Diencephalon (tissue), 1 donor: ENCODE results near the gene DLL3. TPM values are rescaled to one million over a fixed set of nuclear protein-coding genes. Genes with fewer than 3 reads are reported as not detected.

Experiments used
- total RNA-seq: library from RNA; depleted of rRNA; stranded (reverse); fragments of >200 nt; gene quantifications from one replicate; pipeline ENCODE4 v1.2.3, GENCODE V29; 2014

Gene DLL3
- total RNA-seq, result 17.5 TPM

GRCh38 chr19:39498798-39499642 is at the start of gene DLL3:
TSS of gene DLL3 (plus strand) at chr19:39498947. CDS start at chr19:39498975, 28 bp downstream.

GRCh38 chr19:39480337-39481228 is 18.2 kb upstream of the DLL3 start, which contains the start of gene TIMM50:
TSS of gene TIMM50 (plus strand) at chr19:39480838. CDS start at chr19:39480854, 16 bp downstream.

GRCh38 chr19:39514840-39515550 is 16.2 kb downstream of the DLL3 start, which contains the start of gene SELENOV:
TSS of gene SELENOV (plus strand) at chr19:39515139. CDS start at chr19:39515213, 74 bp downstream.

GRCh38 chr19:39532233-39533002 is 33.7 kb downstream of the DLL3 start, which contains the start of gene EID2B:
TSS of gene EID2B (minus strand) at chr19:39532852. CDS start at chr19:39532802, 50 bp downstream.

GRCh38 chr19:39539518-39540332 is 41.0 kb downstream of the DLL3 start, which contains the start of gene EID2:
TSS of gene EID2 (minus strand) at chr19:39540161. CDS start at chr19:39540079, 82 bp downstream.

Other genes with a start within 250 kb of the DLL3 start
- gene IFNL2, start 230.6 kb upstream of the DLL3 start, total RNA-seq, result not detected
- gene IFNL1, start 202.5 kb upstream of the DLL3 start, total RNA-seq, result not detected
- 10.6 TPM for gene LRFN1, start 178.1 kb upstream of the DLL3 start, total RNA-seq
- 3.5 TPM for gene GMFG, start 162.9 kb upstream of the DLL3 start, total RNA-seq
- gene SAMD4B, start 156.5 kb upstream of the DLL3 start, total RNA-seq, result 23.1 TPM
- 31.4 TPM for gene PAF1, start 107.8 kb upstream of the DLL3 start, total RNA-seq
- 24.5 TPM for gene MED29, start 107.6 kb upstream of the DLL3 start, total RNA-seq
- 1.8 TPM for gene ZFP36, start 92.1 kb upstream of the DLL3 start, total RNA-seq
- gene PLEKHG2, start 86.3 kb upstream of the DLL3 start, total RNA-seq, result 19.8 TPM
- gene RPS16, start 63.0 kb upstream of the DLL3 start, total RNA-seq, result 146 TPM
- 54.4 TPM for gene SUPT5H, start 53.4 kb upstream of the DLL3 start, total RNA-seq
- 48.9 TPM for gene TIMM50, start 18.1 kb upstream of the DLL3 start, total RNA-seq
- gene SELENOV, start 16.2 kb downstream of the DLL3 start, total RNA-seq, result not detected
- 23.1 TPM for gene EID2B, start 33.9 kb downstream of the DLL3 start, total RNA-seq
- gene EID2, start 41.2 kb downstream of the DLL3 start, total RNA-seq, result 24.0 TPM
- gene LGALS13, start 103.6 kb downstream of the DLL3 start, total RNA-seq, result not detected
- gene LGALS16, start 157.0 kb downstream of the DLL3 start, total RNA-seq, result not detected
- gene LGALS14, start 205.5 kb downstream of the DLL3 start, total RNA-seq, result 1.4 TPM
- gene CLC, start 239.1 kb downstream of the DLL3 start, total RNA-seq, result not detected